D721Med (cell line): ENCODE measurements around the gene LRRC4B.
A peak's percentile ranks its signal among the peaks of the same experiment; 100 is the strongest.
"Not testable (repeated sequence)": the region's sequence is repeated elsewhere in the genome, so short reads cannot be mapped to it uniquely, and the experiment has no call there.

Experiments
- DNase-seq: peaks from one replicate; pipeline ENCODE4 v3.0.0; 2011; ENCODE audit warnings: low spot score; ENCODE audit not compliant: insufficient read length
- FAIRE-seq: peaks from 2 replicates; lab custom pipeline; 2011; peaks lifted over from hg19 to GRCh38; lab: Jason Lieb, UNC
- CTCF ChIP-seq: IDR thresholded peaks from 2 replicates; pipeline ENCODE4 v1.5.1; 2012; ENCODE audit warnings: mild to moderate bottlenecking, control low read depth; ENCODE audit not compliant: insufficient read depth; ENCODE audit errors: missing control alignments

Gene LRRC4B

GRCh38 chr19:50476907-50477238 is 91.4 kb downstream of the LRRC4B start:
- DNase-seq (no peak), FAIRE-seq (no peak)
- no peak for TF ChIP-seq CTCF

- FAIRE-seq = no peak
Observed at GRCh38 chr19:50476224-50476906, 91.9 kb downstream of the LRRC4B start, which contains the start of the genes EMC10 and GARIN5A. Gene EMC10, plus strand, starts transcription at chr19:50476507. Its CDS starts 38 bp downstream, at chr19:50476545. Gene GARIN5A, minus strand, starts transcription at chr19:50476848. Its CDS starts 460 bp downstream, at chr19:50476388.

DNA sequence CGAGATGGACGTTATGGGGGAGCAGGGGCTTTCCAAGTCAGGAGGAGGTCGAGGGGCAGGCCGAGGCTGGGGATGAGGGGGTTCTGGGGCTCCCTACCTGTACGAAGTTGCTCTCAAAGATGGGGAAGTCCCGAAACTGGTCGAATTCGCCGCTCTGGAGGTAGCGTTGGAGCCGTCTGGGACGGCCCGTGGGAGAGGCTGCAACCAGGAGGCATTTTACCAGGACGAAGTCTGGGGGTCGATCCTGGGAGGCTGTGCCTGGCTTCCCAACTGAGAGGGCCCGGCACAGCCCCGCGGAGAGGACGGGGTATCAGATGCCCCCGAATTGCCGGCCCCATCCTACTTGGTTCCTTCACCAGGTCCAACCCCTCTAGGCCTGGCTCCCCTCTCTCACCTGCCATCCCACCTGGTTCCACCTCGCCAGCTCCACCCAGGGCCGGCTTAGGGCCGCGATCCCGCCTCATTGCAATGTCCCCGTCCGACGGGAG is 92.5 kb downstream of the LRRC4B start:
- no peak for TF ChIP-seq CTCF
- no peak for FAIRE-seq
- no peak for DNase-seq

More at GRCh38 chr19:50476224-50476906, 91.9 kb downstream of the LRRC4B start, which contains the start of the genes EMC10 and GARIN5A:
- TF ChIP-seq CTCF = no peak
- DNase-seq = peak; percentile 58

DNA sequence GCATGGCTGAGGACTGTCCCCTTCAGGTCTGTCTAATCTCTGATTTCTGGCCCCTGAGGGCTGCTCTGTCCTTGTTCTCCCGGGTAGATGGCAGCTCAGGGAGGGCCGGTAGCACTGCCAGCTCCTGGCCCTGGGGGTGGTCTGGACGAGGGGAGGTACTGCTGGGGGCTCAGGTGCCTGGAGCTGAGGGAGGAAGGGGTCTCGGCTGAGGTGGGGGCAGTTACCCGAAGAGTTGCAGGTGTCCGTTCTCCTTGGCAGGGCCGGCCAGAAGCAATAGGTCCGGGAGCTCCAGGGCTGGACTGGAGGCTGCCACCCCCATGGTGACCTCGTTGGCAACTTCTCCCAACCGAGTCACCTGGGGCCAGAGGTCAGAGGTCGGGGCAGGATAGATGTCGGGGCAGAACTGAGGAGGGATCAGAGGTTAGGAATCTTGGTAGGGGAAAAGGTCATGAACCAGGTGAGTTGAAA is 93.1 kb downstream of the LRRC4B start:
- TF ChIP-seq CTCF = no peak
- DNase-seq (no peak), FAIRE-seq (no peak)

DNA sequence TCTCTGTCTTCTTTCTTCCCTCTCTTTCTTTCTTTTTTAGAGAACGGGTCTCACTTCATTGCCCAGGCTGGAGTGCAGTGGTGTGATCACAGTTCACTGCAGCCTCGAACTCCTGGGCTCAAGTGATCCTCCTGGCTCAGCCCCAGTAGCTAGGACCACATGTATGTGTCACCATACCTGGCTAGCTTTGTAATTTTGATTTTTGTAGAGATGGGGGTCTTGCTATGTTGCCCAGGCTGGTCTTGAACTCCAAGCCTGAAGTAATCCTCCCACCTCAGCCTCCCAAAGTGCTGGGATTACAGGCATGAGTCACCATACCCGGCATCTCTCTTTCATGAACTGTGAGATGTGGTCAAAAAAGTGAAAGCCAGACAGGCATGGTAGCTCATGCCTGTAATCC is 94.9 kb downstream of the LRRC4B start:
- FAIRE-seq = not testable (repeated sequence)

GRCh38 chr19:50468818-50469217 is 99.4 kb downstream of the LRRC4B start:
- FAIRE-seq (no peak), DNase-seq (no peak)
- no peak for TF ChIP-seq CTCF

More for the DNA sequence above, 94.9 kb downstream of the LRRC4B start:
- DNase-seq = not testable (repeated sequence)

GRCh38 chr19:50467566-50467965 is 100.7 kb downstream of the LRRC4B start:
- FAIRE-seq (no peak), DNase-seq (no peak)
- TF ChIP-seq CTCF = no peak
